UCSD-AML1 (cell line): ENCODE results near the gene BSND.

Experiments used
- DNase-seq: peaks from one replicate; lab custom pipeline; 2025; ENCODE audit not compliant: unreplicated experiment; lab: John Stamatoyannopoulos, UW

BSND gene

GRCh38 chr1:54975356-54976108 is 23.2 kb upstream of the BSND start:
- no peak for DNase-seq

DNA sequence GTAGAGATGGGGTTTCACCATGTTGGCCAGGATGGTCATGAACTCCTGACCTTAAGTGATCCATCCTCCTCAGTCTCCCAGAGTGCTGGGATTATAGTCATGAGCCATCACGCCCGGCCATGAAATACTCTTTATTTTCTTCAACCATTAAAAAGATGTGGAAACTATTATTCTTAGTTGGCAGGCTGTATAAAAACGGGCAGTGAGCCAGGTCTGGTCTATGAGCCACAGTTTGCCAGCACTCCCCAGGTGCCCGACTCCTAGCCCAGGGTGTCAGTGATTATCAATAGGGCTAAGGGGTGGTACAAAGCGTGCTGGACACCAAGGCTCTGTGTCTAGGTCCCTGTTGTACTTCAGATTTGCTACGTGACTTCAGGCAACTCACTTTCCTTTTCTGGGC is 22.0 kb upstream of the BSND start:
- no peak for DNase-seq

- DNase-seq, result no peak
Observed at GRCh38 chr1:54977533-54978297, 21.0 kb upstream of the BSND start.

DNA sequence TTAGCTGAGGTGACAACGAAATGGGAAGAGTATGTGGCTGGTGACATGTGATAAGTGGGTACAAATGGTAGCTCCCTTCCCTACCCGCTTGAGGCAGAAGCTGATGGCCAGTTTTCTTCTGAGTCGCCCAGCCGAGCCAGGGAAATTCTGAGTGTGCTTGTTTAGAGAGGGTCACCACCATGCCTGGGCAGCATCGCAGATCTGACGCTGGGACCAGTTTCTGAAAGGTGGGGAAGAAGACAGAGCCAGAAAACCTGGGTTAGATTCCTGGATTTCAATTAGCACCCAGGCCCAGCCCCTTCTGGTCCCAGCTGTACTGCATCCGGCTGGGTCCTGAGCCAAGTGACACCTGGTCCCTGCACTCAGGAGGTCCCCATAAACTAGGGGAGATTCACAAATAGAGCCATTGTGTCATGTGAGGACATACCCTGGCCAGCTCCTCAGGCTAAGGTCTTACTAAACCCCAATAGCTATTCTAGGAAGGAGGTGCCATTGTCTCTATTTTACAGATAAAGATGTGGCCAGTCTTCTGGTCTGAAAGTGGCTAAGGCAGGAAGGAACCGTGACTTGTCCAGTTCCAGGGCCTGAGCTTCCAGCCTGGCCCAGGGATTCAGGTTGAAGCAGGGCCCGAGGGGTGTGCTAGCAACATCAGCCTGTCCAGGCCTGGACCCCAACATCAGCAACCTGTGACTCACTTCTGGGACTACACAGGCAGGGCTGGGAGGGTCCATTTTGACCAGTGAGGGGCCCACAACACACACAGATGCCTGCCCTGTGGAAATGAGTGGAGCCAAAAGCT is 20.0 kb upstream of the BSND start:
- DNase-seq, result no peak

DNA sequence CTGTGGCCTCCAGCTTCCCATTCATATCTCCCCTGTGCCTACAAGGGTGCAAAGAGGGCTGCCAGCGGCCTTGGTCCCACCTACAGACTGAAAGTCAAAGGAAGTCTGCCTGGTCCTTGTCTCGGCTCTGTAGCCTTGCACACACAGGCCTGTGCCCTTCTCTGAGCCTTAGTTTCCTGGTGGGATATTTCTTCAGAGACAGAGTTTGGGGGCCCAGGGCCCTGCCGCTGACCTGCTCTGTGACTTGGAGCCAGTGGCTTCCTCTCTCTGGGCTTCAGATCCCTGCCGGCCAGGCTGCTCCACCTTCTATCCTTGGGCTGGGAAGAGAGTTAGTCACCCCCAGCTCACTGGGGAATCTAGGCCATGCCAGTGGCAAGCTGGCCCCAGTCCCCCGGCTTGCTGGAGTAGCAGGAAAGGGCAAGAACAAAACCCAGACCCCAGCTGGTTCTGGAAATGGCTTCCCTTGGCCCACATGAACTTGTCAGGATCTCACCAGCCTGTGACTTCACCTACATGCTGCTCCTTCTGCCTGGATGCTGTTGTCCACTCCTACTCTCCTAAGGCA is 19.3 kb upstream of the BSND start:
- no peak for DNase-seq

DNA sequence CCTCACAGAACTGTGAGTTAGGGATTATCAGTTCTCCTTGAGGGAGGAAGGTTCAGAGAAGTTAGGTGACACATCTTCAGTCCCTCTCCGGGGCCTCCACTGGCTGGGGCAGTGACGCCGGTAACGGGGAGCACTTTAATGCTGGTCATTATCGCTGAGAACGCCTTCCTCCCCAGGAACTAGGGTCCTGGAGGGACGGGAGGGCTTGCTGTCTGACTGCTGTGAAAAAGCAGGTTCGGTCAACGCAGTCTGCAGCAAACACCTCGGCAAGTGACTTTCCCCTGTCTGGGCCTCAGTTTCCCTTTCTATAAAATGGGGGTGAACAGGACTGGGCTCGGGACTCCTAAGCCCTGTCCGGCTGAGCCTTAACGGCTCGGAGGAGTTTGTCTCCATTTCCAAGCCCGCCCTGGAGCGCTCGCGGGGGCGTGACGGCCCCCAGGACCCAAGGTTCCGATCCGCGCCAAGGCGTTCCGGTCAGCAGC is 18.6 kb upstream of the BSND start:
- no peak for DNase-seq

GRCh38 chr1:54980528-54981241 is 18.0 kb upstream of the BSND start, which contains the start of gene TMEM61:
Gene TMEM61 (plus strand): TSS chr1:54980628. CDS start chr1:54981066, 438 bp downstream.
- no peak for DNase-seq

- no peak for DNase-seq
Observed at GRCh38 chr1:54981466-54981865, 17.3 kb upstream of the BSND start.

DNA sequence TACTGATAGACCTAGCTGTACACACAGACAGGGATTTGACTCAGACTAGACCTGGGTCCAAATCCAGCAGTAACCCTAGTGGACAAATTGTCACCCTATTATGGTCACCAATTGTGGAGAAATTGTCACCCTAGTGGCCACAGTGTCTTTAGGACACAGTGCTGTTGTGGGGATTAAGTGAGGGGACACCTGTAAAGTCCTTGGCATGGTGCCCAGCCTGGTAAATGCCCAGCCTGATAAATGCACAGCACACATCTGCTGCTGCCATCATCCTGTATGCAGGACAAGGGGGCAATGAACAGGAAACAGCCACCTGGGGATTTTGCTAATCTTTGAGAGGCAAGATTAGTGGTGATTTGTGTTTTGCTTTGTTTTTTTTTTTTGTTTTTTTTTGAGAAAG is 16.0 kb upstream of the BSND start:
- no peak for DNase-seq

- no peak for DNase-seq
Observed at GRCh38 chr1:54984131-54984842, 14.4 kb upstream of the BSND start.

- no peak for DNase-seq
Observed at GRCh38 chr1:54985556-54985955, 13.2 kb upstream of the BSND start.

DNA sequence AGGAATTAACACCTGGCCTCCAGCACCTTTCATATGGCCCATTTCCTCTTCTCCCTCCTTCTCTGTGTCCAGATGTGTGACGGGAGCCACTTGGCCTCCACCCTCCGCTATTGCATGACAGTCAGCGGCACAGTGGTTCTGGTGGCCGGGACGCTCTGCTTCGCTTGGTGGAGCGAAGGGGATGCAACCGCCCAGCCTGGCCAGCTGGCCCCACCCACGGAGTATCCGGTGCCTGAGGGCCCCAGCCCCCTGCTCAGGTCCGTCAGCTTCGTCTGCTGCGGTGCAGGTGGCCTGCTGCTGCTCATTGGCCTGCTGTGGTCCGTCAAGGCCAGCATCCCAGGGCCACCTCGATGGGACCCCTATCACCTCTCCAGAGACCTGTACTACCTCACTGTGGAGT is 12.7 kb upstream of the BSND start:
- no peak for DNase-seq

GRCh38 chr1:54986533-54986932 is 12.2 kb upstream of the BSND start:
- no peak for DNase-seq

DNA sequence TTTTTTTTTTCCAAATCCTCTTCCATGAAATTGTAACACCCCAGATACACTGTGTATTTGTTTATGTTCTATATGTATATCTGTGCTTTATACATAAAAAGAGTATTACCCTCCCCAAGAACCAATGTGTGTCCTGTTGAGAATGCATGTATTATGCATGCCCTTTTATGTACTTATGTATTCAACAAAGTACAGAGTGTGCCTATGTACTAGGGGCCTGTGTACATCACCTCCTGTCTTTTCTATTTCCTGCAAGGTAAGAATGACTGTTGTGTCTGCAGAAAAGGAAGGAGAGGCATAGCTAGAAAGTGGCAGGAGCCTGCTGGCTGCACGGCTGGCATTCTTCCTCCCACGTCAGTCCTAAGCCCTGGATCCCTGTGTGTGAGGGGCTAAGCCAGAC is 11.3 kb upstream of the BSND start:
- no peak for DNase-seq

GRCh38 chr1:54987919-54988705 is 10.6 kb upstream of the BSND start:
- no peak for DNase-seq

DNA sequence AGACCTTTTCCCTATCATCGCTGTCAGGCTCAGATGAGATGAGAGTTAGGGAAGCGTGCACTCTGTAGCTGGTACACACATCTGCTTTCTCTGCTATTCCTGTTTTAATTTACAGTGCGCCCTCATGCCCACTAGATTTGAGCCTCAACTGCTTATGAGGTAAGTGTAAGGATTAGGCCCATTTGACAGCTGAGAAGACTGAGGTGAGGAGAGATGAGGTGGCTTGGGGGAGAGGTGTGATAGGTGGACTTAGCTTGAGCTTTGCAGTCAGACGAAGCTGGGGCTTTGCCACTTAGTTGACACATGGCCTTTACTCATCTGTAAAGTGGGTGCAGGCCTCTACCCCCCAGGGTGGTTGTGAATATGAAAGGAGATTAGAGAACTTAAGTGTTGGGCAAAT is 9.8 kb upstream of the BSND start:
- DNase-seq, result no peak

GRCh38 chr1:54989473-54989872 is 9.3 kb upstream of the BSND start:
- DNase-seq, result no peak

DNA sequence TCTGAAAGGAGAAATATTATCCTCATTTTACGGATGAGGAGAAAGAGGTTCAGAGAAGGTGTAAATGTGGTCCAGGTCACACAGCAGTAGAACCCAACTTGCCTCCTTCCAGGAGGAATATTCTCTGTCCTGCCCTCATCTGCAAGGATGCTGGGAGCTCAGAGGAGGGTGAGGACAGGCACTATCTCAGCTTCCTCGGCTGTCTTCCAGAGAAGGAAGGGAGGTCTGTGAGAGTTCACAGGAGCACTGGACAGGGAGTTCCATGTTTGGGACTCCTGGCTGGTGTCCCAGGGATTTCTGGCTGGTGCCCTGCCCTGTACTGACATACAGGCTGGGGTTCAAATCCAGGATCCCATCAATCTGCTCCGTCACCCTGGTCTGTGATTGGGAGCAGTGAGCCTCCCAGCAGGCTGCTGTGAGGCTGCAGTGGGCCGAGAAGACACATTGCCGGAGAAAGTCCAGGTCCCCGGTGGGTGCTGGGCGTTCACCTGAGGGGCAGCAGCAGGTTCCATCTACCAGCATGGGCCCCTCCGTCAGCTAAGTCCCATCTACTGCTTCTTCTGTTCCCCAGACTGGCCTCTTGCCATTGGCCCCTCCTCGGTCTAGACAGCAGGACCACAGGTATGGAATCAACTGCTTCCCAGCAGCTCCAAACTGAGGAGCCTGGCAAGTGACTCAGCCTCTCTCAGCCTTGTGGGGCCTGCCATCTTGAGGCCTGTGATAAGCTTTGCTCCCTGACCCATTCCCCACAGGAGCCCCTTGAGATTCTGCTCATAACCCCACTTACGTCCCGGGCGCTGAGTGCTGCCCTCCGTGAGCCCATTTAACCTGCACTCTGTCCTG is 8.5 kb upstream of the BSND start:
- DNase-seq, result no peak
